BJ (cell line): ENCODE results near the gene SCAMP2. TPM values are rescaled to one million over a fixed set of nuclear protein-coding genes. Genes with fewer than 3 reads are reported as not detected.

ENCODE experiments used
- CTCF ChIA-PET: fragments of 350-600 bp; formaldehyde crosslinking; extraction: SDS; loops from one replicate; lab custom pipeline; 2021; ENCODE audit warnings: antibody characterized with exemption, inconsistent platforms; lab: Yijun Ruan, JAX
- POLR2A ChIA-PET: fragments of 300-600 bp; sonication (Branson Sonifier 250); formaldehyde crosslinking; extraction: SDS; loops from one replicate; lab custom pipeline; 2021; ENCODE audit warnings: antibody characterized with exemption; lab: Charles Lee
- DNase-seq: peaks from one replicate; pipeline ENCODE4 v3.0.0-alpha.2; 2011; ENCODE audit warnings: low read depth
- H3K27me3 ChIP-seq: 2 replicates; pipeline ENCODE4 v1.6.0; 2011; ENCODE audit warnings: low read length; ENCODE audit not compliant: control insufficient read depth, insufficient read depth
- H3K36me3 ChIP-seq: 2 replicates; pipeline ENCODE4 v1.5.1; 2011; ENCODE audit warnings: low read length; ENCODE audit not compliant: control insufficient read depth, insufficient read depth
- H3K4me3 ChIP-seq: 2 replicates; pipeline ENCODE4 v1.5.1; 2011; ENCODE audit warnings: low read depth, mild to moderate bottlenecking, control low read depth, low read length
- polyA plus RNA-seq: library from polyadenylated mRNA; depleted of rRNA; stranded (reverse); fragments of >200 nt; gene quantifications from 2 replicates; pipeline ENCODE4 v1.2.3, GENCODE V29; 2011
- TF ChIP-seq, protein P1 (sequence below): IDR thresholded peaks from 2 replicates; pipeline ENCODE4 v1.5.1; 2011; ENCODE audit warnings: low read depth, mild to moderate bottlenecking, control low read depth, inconsistent platforms, low read length, moderate library complexity; ENCODE audit not compliant: insufficient read depth

SCAMP2 gene
- polyA plus RNA-seq, 1 experiment: 192 TPM

GRCh38 chr15:74841891-74842373, 31.2 kb downstream of the SCAMP2 start:
- CTCF ChIA-PET: interaction anchor here (0.9 to 2.0 kb wide), 11 partner anchors 9 to 60 kb away, joined by 3 to 7 read pairs (median 4); no protein-coding TSS in a partner anchor
- no peak for DNase-seq
- TF ChIP-seq, protein P1, sequence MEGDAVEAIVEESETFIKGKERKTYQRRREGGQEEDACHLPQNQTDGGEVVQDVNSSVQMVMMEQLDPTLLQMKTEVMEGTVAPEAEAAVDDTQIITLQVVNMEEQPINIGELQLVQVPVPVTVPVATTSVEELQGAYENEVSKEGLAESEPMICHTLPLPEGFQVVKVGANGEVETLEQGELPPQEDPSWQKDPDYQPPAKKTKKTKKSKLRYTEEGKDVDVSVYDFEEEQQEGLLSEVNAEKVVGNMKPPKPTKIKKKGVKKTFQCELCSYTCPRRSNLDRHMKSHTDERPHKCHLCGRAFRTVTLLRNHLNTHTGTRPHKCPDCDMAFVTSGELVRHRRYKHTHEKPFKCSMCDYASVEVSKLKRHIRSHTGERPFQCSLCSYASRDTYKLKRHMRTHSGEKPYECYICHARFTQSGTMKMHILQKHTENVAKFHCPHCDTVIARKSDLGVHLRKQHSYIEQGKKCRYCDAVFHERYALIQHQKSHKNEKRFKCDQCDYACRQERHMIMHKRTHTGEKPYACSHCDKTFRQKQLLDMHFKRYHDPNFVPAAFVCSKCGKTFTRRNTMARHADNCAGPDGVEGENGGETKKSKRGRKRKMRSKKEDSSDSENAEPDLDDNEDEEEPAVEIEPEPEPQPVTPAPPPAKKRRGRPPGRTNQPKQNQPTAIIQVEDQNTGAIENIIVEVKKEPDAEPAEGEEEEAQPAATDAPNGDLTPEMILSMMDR: no peak
- Histone ChIP-seq H3K36me3 (peaks cover 2% of the 10 kb centered on the region), H3K27me3 (no peaks in the 10 kb centered on the region), H3K4me3 (peak overlapping the region; percentile 69)
- POLR2A ChIA-PET: no interaction called here

DNA sequence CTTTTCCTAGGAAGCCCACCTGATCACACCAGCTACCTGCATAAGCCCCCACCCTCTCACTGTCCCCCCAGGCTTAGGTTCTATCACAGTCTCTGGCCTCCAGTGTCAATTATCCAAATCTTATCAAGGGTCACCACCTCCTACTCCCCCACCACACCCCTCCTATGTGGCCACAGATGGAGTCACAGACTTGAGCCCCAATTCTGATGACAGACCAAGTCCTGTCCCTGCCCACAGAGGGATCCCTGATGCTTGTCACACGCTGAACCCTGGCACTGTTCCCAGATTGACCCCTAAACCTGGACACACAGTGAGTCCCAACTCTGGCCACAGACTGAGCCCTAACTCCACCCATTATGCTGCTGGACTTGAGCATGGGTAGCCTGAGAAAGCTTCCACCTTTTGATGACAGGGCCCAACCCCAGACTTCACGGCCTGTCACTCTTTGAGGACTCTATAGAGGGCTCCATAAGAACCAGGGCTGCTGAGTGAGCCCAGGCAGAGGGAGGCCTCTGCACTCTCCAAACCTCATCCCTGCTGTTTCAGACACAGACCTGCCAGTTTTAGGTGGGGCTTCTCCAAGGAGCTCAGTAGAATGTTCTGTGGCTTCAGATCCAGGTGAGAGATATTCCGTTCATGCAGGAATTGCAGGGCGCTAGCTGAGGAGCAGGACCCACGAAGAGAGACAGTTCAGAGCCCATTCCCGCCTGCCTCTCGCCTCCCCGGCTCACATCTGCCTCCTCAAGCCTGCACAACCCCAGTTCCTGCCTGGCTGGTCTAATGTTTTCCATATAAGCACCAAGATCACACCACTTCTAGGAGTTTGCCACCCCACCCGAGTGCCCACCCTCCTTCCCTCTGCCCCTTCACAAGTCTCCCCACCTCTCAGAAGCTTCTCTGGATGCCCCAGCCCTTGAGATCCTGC, 32.1 kb downstream of the SCAMP2 start:
- ChIA-PET CTCF (interaction anchor here (1.2 to 2.0 kb wide), 6 partner anchors 10 to 109 kb away, joined by 3 to 5 read pairs (median 4); no protein-coding TSS in a partner anchor), POLR2A (no interaction called here)
- TF ChIP-seq, protein P1: no peak
- Histone ChIP-seq H3K36me3 (peaks cover 2% of the 10 kb centered on the region), H3K4me3 (no peak overlapping the region), H3K27me3 (no peaks in the 10 kb centered on the region)
- DNase-seq: no peak

- no peak overlapping the region for H3K4me3 ChIP-seq
- ChIA-PET CTCF (interaction anchor here (1.2 to 2.0 kb wide), 4 partner anchors 40 to 111 kb away, joined by 3 to 5 read pairs (median 4); no protein-coding TSS in a partner anchor), POLR2A (no interaction called here)
- TF ChIP-seq, protein P1: no peak
- H3K36me3 ChIP-seq: peaks cover 2% of the 10 kb centered on the region
- H3K27me3 ChIP-seq: no peaks in the 10 kb centered on the region
- DNase-seq: no peak
Measured at GRCh38 chr15:74839526-74840395, 33.4 kb downstream of the SCAMP2 start.

GRCh38 chr15:74838746-74839525, 34.2 kb downstream of the SCAMP2 start:
- CTCF ChIA-PET: interaction anchor here (0.9 to 1.5 kb wide), 5 partner anchors 12 to 69 kb away, joined by 3 to 10 read pairs (median 4); partner anchors contain the start of gene CSK
- DNase-seq: no peak
- H3K27me3 ChIP-seq: no peaks in the 10 kb centered on the region
- no peak overlapping the region for H3K4me3 ChIP-seq
- TF ChIP-seq, protein P1: no peak
- POLR2A ChIA-PET: no interaction called here
- H3K36me3 ChIP-seq: peaks cover 2% of the 10 kb centered on the region
